Endometrial microvascular endothelial cells (primary cell): Measurements from ENCODE around the gene HEATR5A. TPM values are rescaled to one million over a fixed set of nuclear protein-coding genes. Genes with fewer than 3 reads are reported as not detected.
"Not testable (repeated sequence)": the region's sequence is repeated elsewhere in the genome, so short reads cannot be mapped to it uniquely, and the experiment has no call there.

ENCODE experiments used
- in situ Hi-C: cut with HindIII; loops from 2 replicates; pipeline ENCODE4 v1.10.0; 2017; ENCODE audit warnings: low sequenced_read_pairs, low pct_unique_long_range_greater_than_20kb; ENCODE audit errors: inconsistent ontology term
- total RNA-seq: library from RNA; depleted of rRNA; stranded (reverse); fragments of >200 nt; gene quantifications from one replicate; pipeline ENCODE4 v1.2.3, GENCODE V29; 2015; ENCODE audit errors: inconsistent ontology term

The HEATR5A gene
- total RNA-seq, 1 donor from 2014 or later, result 18.6 TPM

GRCh38 chr14:31269634-31270195 is 150.6 kb downstream of the HEATR5A start:
- in situ Hi-C loops, result no loop called here

- in situ Hi-C loops, result no loop called here
These were observed 152.1 kb downstream of the HEATR5A start for GRCh38 chr14:31268216-31268615.

- in situ Hi-C loops, result no loop called here
These were observed 153.7 kb downstream of the HEATR5A start for GRCh38 chr14:31266437-31267331.

- in situ Hi-C loops, result no loop called here
These were observed 154.5 kb downstream of the HEATR5A start for GRCh38 chr14:31265701-31266398.

GRCh38 chr14:31263485-31264133 is 156.7 kb downstream of the HEATR5A start:
- in situ Hi-C loops, result no loop called here

GRCh38 chr14:31261859-31262731 is 158.3 kb downstream of the HEATR5A start:
- in situ Hi-C loops, result no loop called here

GRCh38 chr14:31261523-31261858 is 158.9 kb downstream of the HEATR5A start:
- in situ Hi-C loops, result no loop called here

- in situ Hi-C loops, result not testable (repeated sequence)
These were observed 161.3 kb downstream of the HEATR5A start for GRCh38 chr14:31259040-31259435.

- in situ Hi-C loops, result no loop called here
These were observed 161.8 kb downstream of the HEATR5A start for GRCh38 chr14:31258427-31259039.

- in situ Hi-C loops, result not testable (repeated sequence)
These were observed 162.6 kb downstream of the HEATR5A start for GRCh38 chr14:31257554-31258426.

GRCh38 chr14:31257244-31257553 is 163.2 kb downstream of the HEATR5A start:
- in situ Hi-C loops, result no loop called here

- in situ Hi-C loops, result no loop called here
These were observed 163.7 kb downstream of the HEATR5A start for GRCh38 chr14:31256534-31257243.

- in situ Hi-C loops, result not testable (repeated sequence)
These were observed 164.4 kb downstream of the HEATR5A start for GRCh38 chr14:31255918-31256317.

GRCh38 chr14:31255286-31255685 is 165.1 kb downstream of the HEATR5A start:
- in situ Hi-C loops, result no loop called here

GRCh38 chr14:31253746-31254471 is 166.4 kb downstream of the HEATR5A start:
- in situ Hi-C loops, result no loop called here

GRCh38 chr14:31252865-31253264 is 167.5 kb downstream of the HEATR5A start:
- in situ Hi-C loops, result no loop called here
